Breast epithelium (tissue), 3 donors: ENCODE measurements around the gene PGBD1.

Experiments
- CTCF ChIP-seq, 3 donors: fragments of 450-650 bp; IDR thresholded peaks; one replicate each; pipeline ENCODE4 v1.5.1; 2016 to 2017; ENCODE audit warnings: antibody characterized with exemption in 3 of 3, mild to moderate bottlenecking in 3 of 3, moderate library complexity in 3 of 3
- POLR2AphosphoS5 ChIP-seq, 3 donors: sonication (generic); formaldehyde crosslinking; IDR thresholded peaks; one replicate each; pipeline ENCODE4 v1.6.1; 2017; ENCODE audit warnings: antibody characterized with exemption in 3 of 3

DNA sequence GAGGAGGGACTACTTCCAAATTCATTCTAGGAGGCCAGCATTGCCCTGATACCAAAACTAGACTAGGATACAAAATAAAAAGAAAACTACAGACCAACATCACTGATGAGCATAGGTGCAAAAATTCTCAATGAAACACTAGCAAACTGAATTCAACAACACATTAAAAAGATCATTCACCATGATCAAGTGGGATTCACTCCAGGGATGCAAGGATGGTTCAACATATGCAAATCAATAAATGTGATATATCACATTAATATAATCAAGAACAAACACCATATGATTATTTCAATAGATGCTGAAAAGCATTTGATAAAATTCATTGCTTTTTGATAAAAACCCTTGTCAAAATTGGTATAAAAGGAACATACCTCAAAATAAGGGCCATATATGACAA lies 10.2 kb downstream of the PGBD1 start:
- no peak for TF ChIP-seq CTCF (IDR thresholded peaks at IDR 0.05)
- no peak for TF ChIP-seq POLR2AphosphoS5 (IDR thresholded peaks at IDR 0.05)
